Measurements from ENCODE around the gene GAS1. TPM values are rescaled to one million over a fixed set of nuclear protein-coding genes. Genes with fewer than 3 reads are reported as not detected.

The GAS1 gene
- total and polyA plus RNA-seq, 2 donors (not counting 1 experiment from before 2014, with no cell fraction given): 0.06 to 0.39 TPM

- Histone ChIP-seq H3K36me3 (replicated peaks in 1 of 2; ENCODE audit: control extremely low read depth in 1 of 2, control insufficient read depth in 1 of 2, extremely low read depth in 1 of 2, insufficient read depth in 2 of 2, low read length in 1 of 2) (no peaks in the 10 kb centered on the region), H3K4me1 (ENCODE audit: control insufficient read depth in 2 of 2, insufficient read depth in 2 of 2, low read length in 2 of 2) (peaks cover 15% of the 10 kb centered on the region in 2 donors), H2AFZ (ENCODE audit: insufficient read depth, low read depth, low read length, poor library complexity, severe bottlenecking) (peak overlapping the region; percentile 84), H3K9ac (ENCODE audit: low read length) (peak overlapping the region; percentile 68), H4K20me1 (ENCODE audit: control insufficient read depth, insufficient read depth, low read length, poor library complexity, severe bottlenecking) (no peaks in the 10 kb centered on the region), H3K27ac (ENCODE audit: low read length in 2 of 2) (no peak overlapping the region), H3K4me2 (replicated peaks; ENCODE audit: low read depth, low read length, poor library complexity, severe bottlenecking) (peak overlapping the region; percentile 92), H3K4me3 (ENCODE audit: control extremely low read depth in 1 of 5, extremely low read depth in 1 of 5, insufficient read depth in 1 of 5, low read depth in 2 of 5, low read length in 4 of 5) (peak overlapping the region; percentile 45 to 73 (median 58)), H3K79me2 (ENCODE audit: control insufficient read depth, insufficient read depth, low read length) (no peaks in the 10 kb centered on the region), H3K9me3 (ENCODE audit: control extremely low read depth in 1 of 3, control insufficient read depth in 2 of 3, insufficient read depth in 1 of 3, low read length in 2 of 3) (peaks cover 0 to 4% (median 0%) of the 10 kb centered on the region in 3 donors), H3K27me3 (replicated peaks in 1 of 4; ENCODE audit: control extremely low read depth in 1 of 4, control insufficient read depth in 3 of 4, insufficient read depth in 4 of 4, low read length in 3 of 4) (peaks cover 0 to 23% (median 18%) of the 10 kb centered on the region in 4 experiments)
- intact Hi-C loops (cut with micrococcal nuclease): loop anchor here (5.0 kb wide), 1 partner anchor 596 kb away; the partner anchor contains the start of gene TUT7
- Mint-ChIP-seq H3K4me1 (peaks cover 18% of the 10 kb centered on the region), H3K4me3 (peak overlapping the region; percentile 88), H3K27me3 (peaks cover 14% of the 10 kb centered on the region), H3K27ac (peak overlapping the region; percentile 26), H3K9me3 (ENCODE audit: insufficient read depth) (no peaks in the 10 kb centered on the region)
- TF ChIP-seq EZH2 (IDR thresholded peaks at IDR 0.05; ENCODE audit: borderline replicate concordance, insufficient read depth, low read depth, low read length, poor library complexity, severe bottlenecking): no peak
- TF ChIP-seq, protein P1, sequence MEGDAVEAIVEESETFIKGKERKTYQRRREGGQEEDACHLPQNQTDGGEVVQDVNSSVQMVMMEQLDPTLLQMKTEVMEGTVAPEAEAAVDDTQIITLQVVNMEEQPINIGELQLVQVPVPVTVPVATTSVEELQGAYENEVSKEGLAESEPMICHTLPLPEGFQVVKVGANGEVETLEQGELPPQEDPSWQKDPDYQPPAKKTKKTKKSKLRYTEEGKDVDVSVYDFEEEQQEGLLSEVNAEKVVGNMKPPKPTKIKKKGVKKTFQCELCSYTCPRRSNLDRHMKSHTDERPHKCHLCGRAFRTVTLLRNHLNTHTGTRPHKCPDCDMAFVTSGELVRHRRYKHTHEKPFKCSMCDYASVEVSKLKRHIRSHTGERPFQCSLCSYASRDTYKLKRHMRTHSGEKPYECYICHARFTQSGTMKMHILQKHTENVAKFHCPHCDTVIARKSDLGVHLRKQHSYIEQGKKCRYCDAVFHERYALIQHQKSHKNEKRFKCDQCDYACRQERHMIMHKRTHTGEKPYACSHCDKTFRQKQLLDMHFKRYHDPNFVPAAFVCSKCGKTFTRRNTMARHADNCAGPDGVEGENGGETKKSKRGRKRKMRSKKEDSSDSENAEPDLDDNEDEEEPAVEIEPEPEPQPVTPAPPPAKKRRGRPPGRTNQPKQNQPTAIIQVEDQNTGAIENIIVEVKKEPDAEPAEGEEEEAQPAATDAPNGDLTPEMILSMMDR (IDR thresholded peaks at IDR 0.05): peak; percentile 78
- DNase-seq (peak; percentile 73), ATAC-seq (ENCODE audit: low read depth) (peak; percentile 64)
- 4% methylated on average over 28 of the region's 36 CpGs for WGBS (ENCODE audit: insufficient coverage)
- POLR2A ChIA-PET: interaction anchor here (0.7 kb wide), 1 partner anchor 200 kb away, joined by 4 read pairs; no protein-coding TSS in a partner anchor
- CTCF ChIA-PET: interaction anchor here (0.5 to 1.4 kb wide), 9 partner anchors 9 to 1779 kb away, joined by 3 to 5 read pairs (median 3); no protein-coding TSS in a partner anchor
Observed at GRCh38 chr9:86948074-86948929, 996 bp upstream of the GAS1 start.

Data from B cell (primary cell).